ENCODE measurements around the gene CFAP52. TPM values are rescaled to one million over a fixed set of nuclear protein-coding genes. Genes with fewer than 3 reads are reported as not detected.

CFAP52 gene
- total and polyA plus RNA-seq, 2 of the 13 experiments (the other 11 are each of a cell fraction or from before 2014, with no cell fraction given) = not detected

DNA sequence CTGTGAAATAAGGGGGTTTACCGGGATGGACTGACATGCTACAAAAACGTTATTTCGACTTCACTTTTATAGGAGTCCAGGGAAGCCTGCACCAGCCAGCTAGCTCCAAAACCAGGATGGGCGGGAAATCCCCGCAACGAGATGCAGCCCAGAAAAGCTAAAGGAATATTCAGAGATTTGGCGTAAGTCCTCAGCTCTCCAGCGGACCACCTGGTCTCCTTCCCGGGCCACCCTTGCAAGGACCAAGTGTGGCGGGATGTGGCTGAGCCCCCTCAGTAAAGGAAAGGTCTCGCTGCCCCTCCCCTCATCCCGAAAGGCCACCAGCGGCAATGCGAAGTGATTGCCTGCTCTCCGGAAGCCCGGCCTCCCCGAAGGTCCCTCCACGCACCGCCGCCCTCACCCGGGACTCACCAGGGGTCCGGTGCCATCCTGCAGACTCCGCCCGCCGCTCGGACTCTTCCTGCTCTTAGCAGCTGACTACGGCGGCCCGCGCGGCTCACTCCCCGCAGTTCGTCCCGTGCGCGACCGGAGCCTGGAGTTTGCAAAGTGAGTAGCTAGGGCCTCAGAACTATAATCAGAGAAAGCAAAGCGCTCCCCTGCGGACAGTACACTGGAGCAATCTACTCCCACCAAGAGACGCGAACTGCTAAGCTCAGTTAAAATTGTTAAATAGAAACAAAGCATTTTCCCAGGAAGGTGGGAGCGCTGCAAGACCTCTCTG is 901 bp upstream of the CFAP52 start, which contains the start of gene STX8 (continued):
- TF ChIP-seq ZEB1 (IDR thresholded peaks at IDR 0.05; ENCODE audit: insufficient replicate concordance, low read depth) = no peak
- 0 out of 2 replicates have a peak, but pooled peaks have one; percentile 43 for TF ChIP-seq NRL (CRISPR knock-in tag; IDR thresholded peaks at IDR 0.05; ENCODE audit: borderline replicate concordance)
- TF ChIP-seq, protein P1, sequence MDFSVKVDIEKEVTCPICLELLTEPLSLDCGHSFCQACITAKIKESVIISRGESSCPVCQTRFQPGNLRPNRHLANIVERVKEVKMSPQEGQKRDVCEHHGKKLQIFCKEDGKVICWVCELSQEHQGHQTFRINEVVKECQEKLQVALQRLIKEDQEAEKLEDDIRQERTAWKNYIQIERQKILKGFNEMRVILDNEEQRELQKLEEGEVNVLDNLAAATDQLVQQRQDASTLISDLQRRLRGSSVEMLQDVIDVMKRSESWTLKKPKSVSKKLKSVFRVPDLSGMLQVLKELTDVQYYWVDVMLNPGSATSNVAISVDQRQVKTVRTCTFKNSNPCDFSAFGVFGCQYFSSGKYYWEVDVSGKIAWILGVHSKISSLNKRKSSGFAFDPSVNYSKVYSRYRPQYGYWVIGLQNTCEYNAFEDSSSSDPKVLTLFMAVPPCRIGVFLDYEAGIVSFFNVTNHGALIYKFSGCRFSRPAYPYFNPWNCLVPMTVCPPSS (IDR thresholded peaks at IDR 0.05) = no peak
- TF ChIP-seq SMAD3 (CRISPR knock-in tag; IDR thresholded peaks at IDR 0.05) = 0 out of 2 replicates have a peak, but pooled peaks have one; percentile 54
- no peak for TF ChIP-seq ZNF724P (CRISPR knock-in tag; IDR thresholded peaks at IDR 0.05; ENCODE audit: borderline replicate concordance)
- TF ChIP-seq CCDC6 (CRISPR knock-in tag; IDR thresholded peaks at IDR 0.05) = peak; percentile 66; the same call in 1 of the 2 replicates
- TF ChIP-seq POLR2AphosphoS5 (IDR thresholded peaks at IDR 0.05; ENCODE audit: low read depth, low read length) = peak; percentile 69
- TF ChIP-seq FOSL1 (CRISPR knock-in tag; IDR thresholded peaks at IDR 0.05; ENCODE audit: borderline replicate concordance) = no peak
- no peak for TF ChIP-seq ZSCAN22 (CRISPR knock-in tag; IDR thresholded peaks at IDR 0.05)
- TF ChIP-seq MTF1 (CRISPR knock-in tag; IDR thresholded peaks at IDR 0.05) = no peak
- no peak for TF ChIP-seq ZNF7 (CRISPR knock-in tag; IDR thresholded peaks at IDR 0.05)
- no peak for TF ChIP-seq MED13 (CRISPR knock-in tag; IDR thresholded peaks at IDR 0.05)
- TF ChIP-seq NR2F6 (IDR thresholded peaks at IDR 0.05) = no peak
- peak; percentile 56; the same call in 1 of the 2 replicates for TF ChIP-seq NR2F6 (CRISPR knock-in tag; IDR thresholded peaks at IDR 0.05)
- TF ChIP-seq ZSCAN29 (CRISPR knock-in tag; conservative IDR thresholded peaks at IDR 0.05) = no peak
- peak; percentile 34; the same call in 1 of the 2 replicates for TF ChIP-seq SOX5 (CRISPR knock-in tag; IDR thresholded peaks at IDR 0.05; ENCODE audit: borderline replicate concordance)
- peak; percentile 25; the same call in 1 of the 2 replicates for TF ChIP-seq MEIS1 (CRISPR knock-in tag; IDR thresholded peaks at IDR 0.05; ENCODE audit: borderline replicate concordance)
- TF ChIP-seq, protein P2, sequence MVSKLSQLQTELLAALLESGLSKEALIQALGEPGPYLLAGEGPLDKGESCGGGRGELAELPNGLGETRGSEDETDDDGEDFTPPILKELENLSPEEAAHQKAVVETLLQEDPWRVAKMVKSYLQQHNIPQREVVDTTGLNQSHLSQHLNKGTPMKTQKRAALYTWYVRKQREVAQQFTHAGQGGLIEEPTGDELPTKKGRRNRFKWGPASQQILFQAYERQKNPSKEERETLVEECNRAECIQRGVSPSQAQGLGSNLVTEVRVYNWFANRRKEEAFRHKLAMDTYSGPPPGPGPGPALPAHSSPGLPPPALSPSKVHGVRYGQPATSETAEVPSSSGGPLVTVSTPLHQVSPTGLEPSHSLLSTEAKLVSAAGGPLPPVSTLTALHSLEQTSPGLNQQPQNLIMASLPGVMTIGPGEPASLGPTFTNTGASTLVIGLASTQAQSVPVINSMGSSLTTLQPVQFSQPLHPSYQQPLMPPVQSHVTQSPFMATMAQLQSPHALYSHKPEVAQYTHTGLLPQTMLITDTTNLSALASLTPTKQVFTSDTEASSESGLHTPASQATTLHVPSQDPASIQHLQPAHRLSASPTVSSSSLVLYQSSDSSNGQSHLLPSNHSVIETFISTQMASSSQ (IDR thresholded peaks at IDR 0.05; ENCODE audit: low read depth) = no peak
- TF ChIP-seq, protein P2 (CRISPR knock-in tag; IDR thresholded peaks at IDR 0.05; ENCODE audit: borderline replicate concordance) = peak; percentile 34; the same call in 1 of the 2 replicates
- TF ChIP-seq SMARCE1 (IDR thresholded peaks at IDR 0.05; ENCODE audit: borderline replicate concordance) = no peak
- TF ChIP-seq, protein P3, sequence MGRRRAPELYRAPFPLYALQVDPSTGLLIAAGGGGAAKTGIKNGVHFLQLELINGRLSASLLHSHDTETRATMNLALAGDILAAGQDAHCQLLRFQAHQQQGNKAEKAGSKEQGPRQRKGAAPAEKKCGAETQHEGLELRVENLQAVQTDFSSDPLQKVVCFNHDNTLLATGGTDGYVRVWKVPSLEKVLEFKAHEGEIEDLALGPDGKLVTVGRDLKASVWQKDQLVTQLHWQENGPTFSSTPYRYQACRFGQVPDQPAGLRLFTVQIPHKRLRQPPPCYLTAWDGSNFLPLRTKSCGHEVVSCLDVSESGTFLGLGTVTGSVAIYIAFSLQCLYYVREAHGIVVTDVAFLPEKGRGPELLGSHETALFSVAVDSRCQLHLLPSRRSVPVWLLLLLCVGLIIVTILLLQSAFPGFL (CRISPR knock-in tag; IDR thresholded peaks at IDR 0.05) = no peak
- TF ChIP-seq ZNF530 (CRISPR knock-in tag; IDR thresholded peaks at IDR 0.05; ENCODE audit: low read depth) = no peak
- no peak for TF ChIP-seq SCMH1 (CRISPR knock-in tag; IDR thresholded peaks at IDR 0.05; ENCODE audit: borderline replicate concordance)
- TF ChIP-seq, protein P4, sequence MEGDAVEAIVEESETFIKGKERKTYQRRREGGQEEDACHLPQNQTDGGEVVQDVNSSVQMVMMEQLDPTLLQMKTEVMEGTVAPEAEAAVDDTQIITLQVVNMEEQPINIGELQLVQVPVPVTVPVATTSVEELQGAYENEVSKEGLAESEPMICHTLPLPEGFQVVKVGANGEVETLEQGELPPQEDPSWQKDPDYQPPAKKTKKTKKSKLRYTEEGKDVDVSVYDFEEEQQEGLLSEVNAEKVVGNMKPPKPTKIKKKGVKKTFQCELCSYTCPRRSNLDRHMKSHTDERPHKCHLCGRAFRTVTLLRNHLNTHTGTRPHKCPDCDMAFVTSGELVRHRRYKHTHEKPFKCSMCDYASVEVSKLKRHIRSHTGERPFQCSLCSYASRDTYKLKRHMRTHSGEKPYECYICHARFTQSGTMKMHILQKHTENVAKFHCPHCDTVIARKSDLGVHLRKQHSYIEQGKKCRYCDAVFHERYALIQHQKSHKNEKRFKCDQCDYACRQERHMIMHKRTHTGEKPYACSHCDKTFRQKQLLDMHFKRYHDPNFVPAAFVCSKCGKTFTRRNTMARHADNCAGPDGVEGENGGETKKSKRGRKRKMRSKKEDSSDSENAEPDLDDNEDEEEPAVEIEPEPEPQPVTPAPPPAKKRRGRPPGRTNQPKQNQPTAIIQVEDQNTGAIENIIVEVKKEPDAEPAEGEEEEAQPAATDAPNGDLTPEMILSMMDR (CRISPR knock-in tag; IDR thresholded peaks at IDR 0.05) = peak; percentile 43
